Measurements from ENCODE around the gene TMEM270.
"Not testable (repeated sequence)": the region's sequence is repeated elsewhere in the genome, so short reads cannot be mapped to it uniquely, and the experiment has no call there.

Gene TMEM270, protein sequence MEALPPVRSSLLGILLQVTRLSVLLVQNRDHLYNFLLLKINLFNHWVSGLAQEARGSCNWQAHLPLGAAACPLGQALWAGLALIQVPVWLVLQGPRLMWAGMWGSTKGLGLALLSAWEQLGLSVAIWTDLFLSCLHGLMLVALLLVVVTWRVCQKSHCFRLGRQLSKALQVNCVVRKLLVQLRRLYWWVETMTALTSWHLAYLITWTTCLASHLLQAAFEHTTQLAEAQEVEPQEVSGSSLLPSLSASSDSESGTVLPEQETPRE

DNA sequence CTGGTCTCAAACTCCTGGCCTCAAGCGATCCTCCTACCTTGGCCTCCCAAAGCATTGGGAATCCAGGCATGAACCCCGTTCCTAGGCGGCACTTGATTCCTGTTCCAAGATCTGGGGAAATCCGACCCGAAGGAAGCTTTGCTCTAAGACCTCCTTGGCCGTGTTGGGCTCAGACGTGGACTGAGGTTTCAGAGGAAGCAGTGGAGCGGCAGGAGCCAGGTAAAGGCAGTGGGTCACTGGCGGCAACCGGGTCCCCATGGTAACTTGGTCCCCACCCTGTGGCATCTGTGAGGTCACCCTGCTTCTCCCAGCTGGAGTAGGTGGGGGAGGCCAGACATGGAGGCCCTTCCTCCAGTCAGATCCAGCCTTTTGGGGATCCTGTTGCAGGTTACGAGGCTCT is at the start of gene TMEM270:
TMEM270 (plus strand) TSS at position 301 of the 400 bp plus-strand sequence; CDS start at position 337, 36 bp downstream.
- DNase-seq, result no peak

DNA sequence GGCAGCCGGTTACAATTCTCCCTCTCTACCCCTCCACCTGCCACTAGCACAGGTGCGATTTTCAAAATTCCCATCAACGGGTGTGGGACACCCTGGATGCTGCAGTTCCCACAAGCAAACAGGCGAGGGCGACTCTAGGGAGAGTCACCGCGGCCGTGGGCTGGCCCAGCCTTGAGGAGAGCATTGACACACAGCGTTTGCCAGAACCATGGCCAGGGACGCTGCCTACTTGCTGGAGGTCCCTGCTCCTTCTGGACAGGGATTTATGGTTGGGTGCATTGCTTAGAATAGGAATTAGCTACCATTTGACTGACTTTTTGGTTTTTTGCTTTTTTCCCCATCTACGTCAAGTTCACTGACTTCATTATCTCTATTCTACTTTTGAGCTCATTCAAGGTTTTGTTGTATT is 49.2 kb upstream of the TMEM270 start:
- DNase-seq, result peak; percentile 51

DNA sequence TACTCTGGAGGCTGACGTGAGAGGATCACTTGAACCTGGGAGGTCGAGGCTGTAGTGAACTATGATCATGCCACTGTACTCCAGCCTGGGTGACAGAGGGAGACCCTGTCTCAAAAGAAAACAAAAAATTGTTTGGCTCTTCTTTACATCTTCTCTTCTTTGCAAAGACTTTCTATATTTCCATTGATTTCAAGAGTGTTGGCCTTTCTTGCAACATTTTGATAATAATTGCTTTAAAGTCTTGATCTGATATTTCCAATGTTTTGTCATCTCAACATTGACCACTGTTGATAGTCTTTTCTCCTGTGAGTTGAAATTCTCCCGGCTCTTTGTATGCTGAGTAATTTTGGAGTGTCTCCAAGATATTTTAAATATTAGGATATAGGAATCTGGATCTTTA is 48.0 kb upstream of the TMEM270 start:
- DNase-seq, result no peak

DNA sequence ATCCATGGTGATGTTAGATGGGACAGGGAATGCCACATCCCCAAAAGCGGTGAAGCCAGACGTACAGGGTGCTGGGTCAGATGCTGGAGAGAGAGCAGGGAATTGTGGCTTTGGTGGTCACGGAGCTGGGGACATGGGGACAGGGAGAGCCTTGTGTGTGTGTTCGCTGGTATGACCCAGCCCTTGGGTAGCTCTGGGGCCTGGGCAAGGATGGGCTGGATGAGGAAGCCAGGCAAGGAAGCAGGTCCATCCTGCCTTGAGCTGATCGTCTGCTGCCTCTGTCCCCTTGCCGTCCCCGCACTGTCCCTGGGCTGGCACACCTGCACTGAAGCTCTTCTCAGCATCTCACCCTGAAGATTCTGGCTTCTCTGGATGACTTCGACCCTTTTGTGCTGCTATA is 45.5 kb upstream of the TMEM270 start:
- no peak for DNase-seq

DNA sequence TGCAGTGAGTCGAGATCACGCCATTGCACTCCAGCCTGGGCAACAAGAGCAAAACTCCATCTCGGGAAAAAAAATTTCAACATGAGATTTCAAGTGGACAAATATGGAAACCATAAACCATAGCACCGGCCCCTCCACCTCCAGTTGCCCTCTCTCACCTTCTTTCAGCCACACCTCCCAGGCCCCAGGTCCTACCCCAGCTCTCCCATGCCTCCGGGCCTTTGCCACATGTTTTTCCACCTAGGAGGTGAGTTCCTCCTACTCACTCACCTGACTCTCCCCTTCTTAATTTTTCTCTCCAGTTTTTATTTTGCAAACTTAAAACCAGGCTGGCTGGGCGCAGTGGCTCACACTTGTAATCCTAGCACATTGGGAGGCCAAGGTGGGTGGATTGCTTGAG is 43.8 kb upstream of the TMEM270 start:
- DNase-seq, result no peak

DNA sequence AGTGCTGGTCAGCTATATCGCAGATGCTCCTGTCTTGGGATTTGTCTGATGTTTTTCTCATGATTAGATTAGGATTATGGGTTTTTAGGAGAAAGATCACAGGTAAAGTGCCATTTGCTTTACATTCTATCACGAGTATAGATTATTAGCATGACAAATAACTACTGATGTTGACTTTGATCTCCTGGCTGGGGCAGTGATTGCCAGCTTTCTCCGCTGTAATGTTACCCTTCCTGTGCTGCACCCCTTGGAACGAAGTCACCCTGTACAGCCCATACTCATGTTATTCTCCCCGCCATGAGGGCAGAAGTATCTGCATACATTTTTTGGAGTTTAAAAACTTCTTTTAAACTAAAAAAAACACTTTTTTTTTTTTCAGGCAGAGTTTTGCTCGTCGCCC is 40.9 kb upstream of the TMEM270 start:
- DNase-seq, result no peak

DNA sequence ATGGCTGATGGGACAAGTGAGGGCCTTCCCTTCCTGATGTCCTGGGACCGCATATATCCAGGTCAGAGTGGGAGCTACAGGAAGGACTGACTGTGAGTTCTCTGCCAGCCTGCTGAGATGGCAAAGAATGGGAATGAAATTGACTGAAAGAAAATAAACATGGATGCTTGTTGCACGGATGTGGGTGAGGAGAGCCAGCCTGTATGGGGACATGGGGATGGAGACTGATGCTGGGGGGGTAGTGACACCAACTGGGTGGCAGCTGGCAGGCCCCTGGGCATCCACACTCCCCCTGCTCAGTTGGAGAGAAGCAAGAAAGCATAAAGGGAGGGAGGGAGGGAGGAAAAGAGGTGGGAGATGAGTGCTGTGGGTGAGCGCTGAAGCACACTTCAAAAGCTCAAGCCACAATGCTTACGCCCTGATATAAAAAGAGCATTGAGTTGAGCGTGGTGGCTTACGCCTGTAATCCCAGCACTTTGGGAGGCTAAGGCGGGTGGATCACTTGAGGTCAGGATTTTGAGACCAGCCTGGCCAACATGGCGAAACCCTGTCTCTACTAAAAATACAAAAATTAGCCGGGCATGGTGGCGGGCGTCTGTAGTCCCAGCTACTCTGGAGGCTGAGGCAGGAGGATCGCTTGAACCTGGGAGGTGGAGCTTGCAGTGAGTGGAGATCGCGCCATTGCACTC is 39.2 kb upstream of the TMEM270 start:
- DNase-seq, result not testable (repeated sequence)

DNA sequence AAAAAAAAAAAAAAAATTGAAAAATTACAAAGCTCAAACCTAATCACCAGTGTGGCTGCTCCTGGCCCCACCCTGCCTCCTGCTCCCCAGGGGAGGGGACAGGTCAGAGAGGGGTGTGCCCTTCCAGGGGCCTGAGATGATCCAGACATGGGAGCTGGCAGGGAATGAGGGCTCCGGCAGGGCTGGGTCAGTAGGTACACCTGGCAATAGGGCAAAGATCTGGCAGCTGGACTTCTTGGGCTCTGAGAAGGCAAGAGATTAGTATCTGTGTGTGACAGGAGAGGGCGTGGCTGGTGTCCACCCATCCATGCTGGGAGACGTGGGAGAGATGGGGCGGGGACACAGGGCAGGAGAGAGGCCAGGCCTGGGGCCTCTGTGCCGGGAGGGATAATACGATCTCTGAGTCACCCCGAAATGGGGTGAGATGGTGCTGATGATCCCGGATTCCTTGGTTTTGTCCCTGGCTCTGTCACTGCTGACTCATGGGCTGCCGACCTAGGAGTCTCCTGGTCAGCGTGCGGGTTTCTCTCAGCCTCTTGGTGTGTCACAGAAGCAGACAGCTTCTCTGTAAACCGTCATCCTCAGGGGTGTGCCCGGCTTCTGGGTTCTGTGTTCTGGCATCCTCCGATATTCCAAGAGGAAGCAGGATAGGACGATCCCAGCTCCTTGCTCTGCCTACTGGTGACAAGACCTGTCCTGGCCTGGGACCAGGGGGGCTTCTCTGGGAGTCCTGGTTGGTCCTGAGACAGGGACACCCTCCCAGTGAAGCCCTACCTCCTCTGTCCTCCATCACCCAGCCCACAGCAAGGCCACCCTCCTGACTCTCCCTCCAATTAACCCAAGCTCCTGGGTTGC is 38.4 kb upstream of the TMEM270 start:
- no peak for DNase-seq

DNA sequence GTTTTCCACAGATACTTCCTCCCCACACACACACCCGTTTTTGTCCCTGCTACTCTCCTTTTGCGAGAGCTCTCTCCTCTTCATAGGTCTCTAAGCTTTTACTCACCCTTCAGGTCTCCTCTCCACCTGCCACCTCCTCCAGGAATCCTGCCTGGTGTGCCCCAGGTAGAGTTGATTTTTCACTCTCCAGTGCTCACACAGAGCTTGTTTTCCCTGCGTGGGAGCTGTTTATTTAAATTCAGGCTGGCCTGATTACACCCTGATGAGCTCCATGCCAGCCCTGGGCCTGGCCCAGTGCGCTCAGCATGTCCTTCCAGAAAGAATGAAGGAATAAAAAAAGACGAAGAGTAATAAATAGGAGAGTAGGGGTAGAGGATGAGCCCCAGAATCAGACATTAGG is 37.7 kb upstream of the TMEM270 start:
- DNase-seq, result no peak

DNA sequence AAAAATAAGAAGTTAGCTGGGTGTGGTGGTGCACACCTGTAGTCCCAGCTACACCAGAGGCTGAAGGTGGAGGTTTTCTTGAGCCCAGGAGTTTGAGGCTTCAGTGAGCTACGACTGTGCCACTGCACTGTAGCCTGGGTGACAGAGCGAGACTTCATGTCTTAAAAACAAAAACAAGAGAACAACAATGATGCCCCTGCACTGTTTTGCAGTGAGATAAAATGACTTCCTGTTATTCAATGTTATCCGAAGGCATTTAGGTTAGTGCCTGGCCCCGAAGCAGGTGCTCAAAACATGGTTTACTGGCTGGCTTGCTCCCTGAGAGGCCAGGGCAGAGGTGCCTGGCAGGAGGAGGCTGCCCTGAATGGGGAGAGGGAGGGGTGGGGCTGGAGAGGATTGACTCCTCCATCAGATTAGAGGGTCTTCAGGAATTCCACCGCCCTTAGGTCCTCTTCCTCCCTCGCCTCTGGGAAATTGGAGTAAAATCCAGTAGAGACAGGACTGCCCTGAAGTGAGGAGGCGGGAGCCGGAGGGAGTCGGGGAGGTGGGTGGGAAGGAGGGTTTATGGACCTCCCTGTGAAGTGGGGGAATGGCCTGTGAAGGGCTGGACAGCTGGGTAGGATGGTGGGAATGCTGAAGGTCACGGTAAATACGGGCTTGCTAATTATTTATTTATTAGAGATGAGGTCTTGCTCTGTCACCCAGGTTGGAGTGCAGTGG is 36.9 kb upstream of the TMEM270 start:
- DNase-seq, result no peak

DNA sequence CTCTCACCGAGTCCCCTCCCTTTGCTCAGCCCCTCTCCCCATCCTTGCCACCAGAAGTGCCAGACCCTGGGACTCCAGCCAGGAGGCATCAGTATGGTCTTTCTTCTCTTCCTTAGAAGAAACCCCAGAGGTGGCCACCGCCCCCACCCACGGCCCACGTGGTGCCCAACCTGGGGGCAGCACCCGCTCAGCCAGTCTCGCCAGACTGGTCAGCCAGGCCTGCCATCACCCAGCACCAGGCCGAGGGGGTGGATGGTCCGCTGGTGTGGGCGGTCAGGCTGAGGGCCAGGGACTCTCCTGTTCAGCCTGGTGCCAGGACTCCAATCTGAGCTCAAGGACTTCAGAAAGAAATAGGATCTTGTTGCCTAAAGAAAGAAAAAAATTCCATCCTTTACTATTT is 36.0 kb upstream of the TMEM270 start:
- no peak for DNase-seq

DNA sequence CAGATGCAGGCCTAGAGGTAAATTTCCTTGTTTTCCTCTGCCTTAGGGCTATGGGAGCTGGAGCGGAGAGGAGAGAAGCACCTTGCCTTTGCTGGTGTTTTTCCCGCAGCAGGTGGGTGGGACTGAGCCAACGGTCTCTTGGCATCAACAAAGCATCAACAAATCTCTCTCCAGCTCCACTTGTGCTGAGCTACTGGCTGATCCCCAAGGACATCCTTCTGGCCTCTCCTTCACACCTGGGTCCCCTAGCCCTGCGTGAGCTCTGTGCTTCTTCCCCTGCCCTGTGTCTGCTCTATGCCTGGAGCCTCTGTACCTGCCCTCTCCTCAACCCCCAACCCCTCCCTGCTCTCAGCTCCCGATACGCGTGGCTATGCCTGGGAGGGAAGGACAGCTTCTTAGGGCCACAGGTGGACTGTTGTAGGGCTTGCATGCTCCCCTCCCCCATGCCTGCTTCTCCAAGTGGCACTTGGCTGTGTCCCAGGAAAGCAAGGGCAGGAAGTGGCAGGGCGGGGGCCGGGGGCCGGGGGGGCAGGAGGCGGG is 33.3 kb upstream of the TMEM270 start:
- DNase-seq, result no peak

DNA sequence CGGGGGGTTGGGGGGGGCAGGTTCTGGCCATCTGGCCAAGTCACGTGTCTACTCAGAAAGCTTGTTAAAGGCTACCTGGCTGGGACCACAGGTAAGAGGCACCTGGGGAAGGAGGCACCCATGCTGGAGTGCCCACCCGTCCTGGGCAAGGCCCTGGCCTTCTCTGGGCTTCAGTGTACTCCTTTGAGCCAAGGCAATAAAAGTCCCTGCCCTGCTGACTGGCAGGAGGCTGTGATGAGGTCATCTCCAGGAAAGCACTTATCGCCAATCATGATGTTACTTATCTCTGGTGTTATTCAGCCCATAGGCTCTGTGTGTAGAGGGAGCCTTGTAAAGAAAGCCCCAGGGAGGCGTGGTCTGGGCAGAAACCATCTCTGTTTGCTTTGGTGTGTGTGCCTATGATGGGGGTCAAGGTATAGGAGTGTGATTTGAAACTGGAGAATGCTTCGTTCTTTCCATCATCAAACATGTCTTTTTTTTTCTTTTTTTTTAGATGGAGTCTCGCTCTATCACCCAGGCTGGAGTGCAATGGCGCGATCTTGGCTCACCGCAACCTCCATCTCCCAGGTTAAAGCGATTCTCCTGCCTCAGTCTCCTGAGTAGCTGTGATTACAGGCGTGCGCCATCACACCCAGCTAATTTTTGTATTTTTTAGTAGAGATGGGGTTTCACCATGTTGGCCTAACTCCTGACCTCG is 32.7 kb upstream of the TMEM270 start:
- DNase-seq, result peak; percentile 23

DNA sequence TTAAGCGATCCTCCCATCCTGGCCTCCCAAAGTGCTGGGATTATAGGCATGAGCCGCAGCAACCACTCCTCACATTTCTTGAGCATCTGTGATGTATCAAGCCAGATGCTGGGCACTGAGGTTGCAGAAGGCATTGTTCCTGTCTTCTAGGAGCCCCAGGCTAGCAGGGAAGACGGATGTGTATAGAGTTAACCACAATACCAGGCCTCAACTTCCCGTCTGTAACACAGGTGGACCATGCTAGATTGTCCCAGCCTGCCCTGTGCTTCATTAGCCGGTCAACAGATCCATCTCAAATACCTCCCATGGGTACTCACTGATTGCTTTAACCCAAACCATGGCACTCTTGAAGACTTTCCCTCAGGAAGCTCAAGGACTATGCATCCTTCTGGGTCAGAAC is 32.0 kb upstream of the TMEM270 start:
- no peak for DNase-seq

DNA sequence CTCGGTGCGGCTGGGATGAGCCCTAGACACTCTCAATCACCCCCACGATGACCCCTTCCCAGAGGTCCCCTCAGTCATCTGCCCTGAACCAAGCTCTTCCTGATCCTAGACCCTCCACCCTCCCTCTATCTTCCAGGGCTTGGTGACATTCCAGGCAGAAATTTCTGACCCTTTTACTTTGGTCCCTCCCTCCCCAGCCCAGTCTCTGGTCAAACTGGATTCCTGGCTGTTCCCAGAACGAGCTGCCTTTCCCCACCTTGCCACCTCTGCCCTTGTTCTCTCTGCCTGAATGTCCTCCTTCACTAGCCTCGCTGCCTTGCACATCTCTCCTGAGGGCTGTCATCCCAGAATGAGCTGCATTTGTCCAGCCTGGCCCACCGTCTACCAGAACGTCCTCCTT is 31.5 kb upstream of the TMEM270 start:
- DNase-seq, result no peak

DNA sequence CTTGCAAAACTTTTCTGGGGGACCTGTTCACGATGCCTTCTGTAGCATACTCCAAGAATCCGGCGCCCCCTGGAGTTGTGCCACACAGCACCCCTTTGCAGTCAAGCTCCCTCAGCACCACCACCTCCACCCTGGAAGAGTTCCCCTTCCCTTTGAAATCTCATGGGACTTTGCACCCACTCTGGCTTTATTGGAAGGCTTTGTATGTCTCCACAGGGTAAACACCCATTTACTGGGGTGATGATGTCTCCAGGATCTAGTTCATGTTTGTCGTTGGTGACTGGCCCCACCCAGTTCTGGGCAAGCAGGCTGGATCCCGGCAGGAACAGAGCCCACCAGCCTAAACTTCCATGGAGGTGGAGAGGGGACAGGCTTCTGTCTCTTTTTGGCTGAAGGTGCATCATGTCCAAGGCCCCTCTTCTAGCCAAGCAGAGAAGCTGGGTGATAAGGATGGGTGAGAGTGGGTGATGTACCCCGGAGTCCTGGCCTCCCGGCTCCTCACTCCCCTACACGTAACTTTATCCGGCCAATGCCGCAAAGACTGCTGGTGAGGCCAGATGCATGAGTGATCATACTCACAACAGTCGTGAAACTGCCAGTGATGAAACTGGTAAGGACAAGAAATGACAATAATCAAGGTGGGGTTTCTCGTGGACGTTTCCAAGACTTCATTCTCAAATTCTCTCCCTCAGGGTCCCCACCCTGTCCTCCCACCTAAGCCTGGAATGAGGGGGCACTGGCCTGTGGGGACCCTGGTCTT is 30.9 kb upstream of the TMEM270 start:
- no peak for DNase-seq

DNA sequence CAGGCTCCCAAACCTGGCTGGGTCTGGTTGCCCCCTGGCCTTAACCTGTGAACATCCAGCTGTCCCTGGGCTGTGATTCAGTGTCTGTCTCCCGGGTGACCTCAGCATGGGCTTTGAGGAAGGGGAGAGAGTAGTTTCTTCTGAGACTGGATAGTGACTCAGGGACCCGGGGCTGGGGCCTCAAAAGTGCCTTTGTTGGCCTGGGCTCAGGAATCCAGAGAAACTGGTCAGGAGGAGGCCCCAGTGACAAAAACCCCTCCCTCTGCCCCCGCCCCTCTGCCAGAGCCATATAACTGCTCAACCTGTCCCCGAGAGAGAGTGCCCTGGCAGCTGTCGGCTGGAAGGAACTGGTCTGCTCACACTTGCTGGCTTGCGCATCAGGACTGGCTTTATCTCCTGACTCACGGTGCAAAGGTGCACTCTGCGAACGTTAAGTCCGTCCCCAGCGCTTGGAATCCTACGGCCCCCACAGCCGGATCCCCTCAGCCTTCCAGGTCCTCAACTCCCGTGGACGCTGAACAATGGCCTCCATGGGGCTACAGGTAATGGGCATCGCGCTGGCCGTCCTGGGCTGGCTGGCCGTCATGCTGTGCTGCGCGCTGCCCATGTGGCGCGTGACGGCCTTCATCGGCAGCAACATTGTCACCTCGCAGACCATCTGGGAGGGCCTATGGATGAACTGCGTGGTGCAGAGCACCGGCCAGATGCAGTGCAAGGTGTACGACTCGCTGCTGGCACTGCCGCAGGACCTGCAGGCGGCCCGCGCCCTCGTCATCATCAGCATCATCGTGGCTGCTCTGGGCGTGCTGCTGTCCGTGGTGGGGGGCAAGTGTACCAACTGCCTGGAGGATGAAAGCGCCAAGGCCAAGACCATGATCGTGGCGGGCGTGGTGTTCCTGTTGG is 30.0 kb upstream of the TMEM270 start, which contains the start of gene CLDN4:
CLDN4 (plus strand) TSS at position 316 of the 903 bp plus-strand sequence; CDS start at position 522, 206 bp downstream.
- DNase-seq, result no peak

DNA sequence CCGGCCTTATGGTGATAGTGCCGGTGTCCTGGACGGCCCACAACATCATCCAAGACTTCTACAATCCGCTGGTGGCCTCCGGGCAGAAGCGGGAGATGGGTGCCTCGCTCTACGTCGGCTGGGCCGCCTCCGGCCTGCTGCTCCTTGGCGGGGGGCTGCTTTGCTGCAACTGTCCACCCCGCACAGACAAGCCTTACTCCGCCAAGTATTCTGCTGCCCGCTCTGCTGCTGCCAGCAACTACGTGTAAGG is 29.4 kb upstream of the TMEM270 start:
- DNase-seq, result no peak

DNA sequence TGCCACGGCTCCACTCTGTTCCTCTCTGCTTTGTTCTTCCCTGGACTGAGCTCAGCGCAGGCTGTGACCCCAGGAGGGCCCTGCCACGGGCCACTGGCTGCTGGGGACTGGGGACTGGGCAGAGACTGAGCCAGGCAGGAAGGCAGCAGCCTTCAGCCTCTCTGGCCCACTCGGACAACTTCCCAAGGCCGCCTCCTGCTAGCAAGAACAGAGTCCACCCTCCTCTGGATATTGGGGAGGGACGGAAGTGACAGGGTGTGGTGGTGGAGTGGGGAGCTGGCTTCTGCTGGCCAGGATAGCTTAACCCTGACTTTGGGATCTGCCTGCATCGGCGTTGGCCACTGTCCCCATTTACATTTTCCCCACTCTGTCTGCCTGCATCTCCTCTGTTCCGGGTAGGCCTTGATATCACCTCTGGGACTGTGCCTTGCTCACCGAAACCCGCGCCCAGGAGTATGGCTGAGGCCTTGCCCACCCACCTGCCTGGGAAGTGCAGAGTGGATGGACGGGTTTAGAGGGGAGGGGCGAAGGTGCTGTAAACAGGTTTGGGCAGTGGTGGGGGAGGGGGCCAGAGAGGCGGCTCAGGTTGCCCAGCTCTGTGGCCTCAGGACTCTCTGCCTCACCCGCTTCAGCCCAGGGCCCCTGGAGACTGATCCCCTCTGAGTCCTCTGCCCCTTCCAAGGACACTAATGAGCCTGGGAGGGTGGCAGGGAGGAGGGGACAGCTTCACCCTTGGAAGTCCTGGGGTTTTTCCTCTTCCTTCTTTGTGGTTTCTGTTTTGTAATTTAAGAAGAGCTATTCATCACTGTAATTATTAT is 28.9 kb upstream of the TMEM270 start:
- DNase-seq, result no peak

DNA sequence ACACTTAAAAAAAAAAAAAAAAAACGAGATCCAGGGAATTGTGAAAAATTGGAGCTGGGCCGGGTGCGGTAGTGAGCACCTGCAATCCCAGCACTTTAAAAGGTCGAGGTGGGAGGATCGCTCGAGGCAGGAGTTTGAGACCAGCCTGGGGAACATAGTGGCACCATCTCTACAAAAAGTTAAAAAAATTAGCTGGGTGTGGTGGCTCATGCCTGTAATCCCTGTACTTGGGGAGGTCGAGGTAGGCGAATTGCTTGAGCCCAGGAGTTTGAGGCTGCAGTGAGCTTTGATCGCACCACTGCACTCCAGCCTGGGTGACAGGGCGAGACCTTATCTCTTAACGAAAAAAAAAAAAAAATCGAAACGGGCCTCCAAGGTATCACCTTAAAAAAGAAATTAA is 28.2 kb upstream of the TMEM270 start:
- DNase-seq, result no peak
